NCI-H526 (cell line): Measurements from ENCODE around the gene GLI1.

Experiments used
- DNase-seq, 2 experiments: peaks; one replicate each; lab custom pipeline; 2025; lab: John Stamatoyannopoulos, UW

GLI1 gene

GRCh38 chr12:57461276-57461916, 1.8 kb downstream of the GLI1 start:
- DNase-seq: peak in 1 of 2 experiments; percentile 35

GRCh38 chr12:57461917-57462250, 2.3 kb downstream of the GLI1 start:
- DNase-seq: peak in 1 of 2 experiments; percentile 31

DNA sequence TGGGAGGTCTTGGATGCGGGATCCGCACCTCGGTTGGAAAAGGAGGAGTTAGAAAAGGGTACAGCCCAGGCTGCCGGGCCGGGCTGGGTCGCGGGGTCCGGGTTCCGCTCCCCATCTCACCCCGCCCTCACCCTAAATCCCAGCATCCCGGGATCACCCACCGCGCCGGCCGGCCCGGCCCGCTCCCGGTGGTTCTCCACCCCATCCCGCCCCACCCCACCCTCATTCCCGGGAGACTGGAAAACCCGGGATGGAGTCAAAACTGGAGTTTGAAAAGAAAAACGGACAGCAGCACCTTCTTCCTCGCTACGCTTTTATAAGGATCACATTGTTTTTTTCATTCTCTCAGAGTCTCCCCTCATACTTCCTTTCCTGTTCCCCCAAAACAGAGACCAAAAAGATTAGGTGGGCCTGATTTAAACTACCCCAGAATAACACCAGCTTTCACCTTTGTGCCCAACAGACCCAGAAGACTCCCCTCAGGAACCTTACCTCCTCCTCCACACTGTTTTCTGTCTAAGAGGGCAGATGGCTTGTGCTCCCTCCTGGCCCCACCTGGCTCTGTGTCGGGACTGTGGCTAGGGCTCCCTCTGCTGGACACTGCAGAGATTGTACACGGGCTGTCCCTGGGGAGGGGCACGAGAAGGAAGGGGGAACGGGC, 2.8 kb downstream of the GLI1 start:
- DNase-seq: peak; percentile 91 to 93

- DNase-seq: no peak
Measured at GRCh38 chr12:57462912-57463253, 3.3 kb downstream of the GLI1 start.

GRCh38 chr12:57464569-57464968, 5.0 kb downstream of the GLI1 start:
- DNase-seq: no peak

- DNase-seq: no peak
Measured at GRCh38 chr12:57465030-57465746, 5.6 kb downstream of the GLI1 start.

GRCh38 chr12:57465747-57466505, 6.3 kb downstream of the GLI1 start:
- no peak for DNase-seq

- no peak for DNase-seq
Measured at GRCh38 chr12:57467212-57467874, 7.8 kb downstream of the GLI1 start.

- no peak for DNase-seq
Measured at GRCh38 chr12:57467915-57468314, 8.3 kb downstream of the GLI1 start.

- DNase-seq: no peak
Measured at GRCh38 chr12:57469296-57470164, 9.9 kb downstream of the GLI1 start.

- no peak for DNase-seq
Measured at GRCh38 chr12:57470286-57470969, 10.8 kb downstream of the GLI1 start.

DNA sequence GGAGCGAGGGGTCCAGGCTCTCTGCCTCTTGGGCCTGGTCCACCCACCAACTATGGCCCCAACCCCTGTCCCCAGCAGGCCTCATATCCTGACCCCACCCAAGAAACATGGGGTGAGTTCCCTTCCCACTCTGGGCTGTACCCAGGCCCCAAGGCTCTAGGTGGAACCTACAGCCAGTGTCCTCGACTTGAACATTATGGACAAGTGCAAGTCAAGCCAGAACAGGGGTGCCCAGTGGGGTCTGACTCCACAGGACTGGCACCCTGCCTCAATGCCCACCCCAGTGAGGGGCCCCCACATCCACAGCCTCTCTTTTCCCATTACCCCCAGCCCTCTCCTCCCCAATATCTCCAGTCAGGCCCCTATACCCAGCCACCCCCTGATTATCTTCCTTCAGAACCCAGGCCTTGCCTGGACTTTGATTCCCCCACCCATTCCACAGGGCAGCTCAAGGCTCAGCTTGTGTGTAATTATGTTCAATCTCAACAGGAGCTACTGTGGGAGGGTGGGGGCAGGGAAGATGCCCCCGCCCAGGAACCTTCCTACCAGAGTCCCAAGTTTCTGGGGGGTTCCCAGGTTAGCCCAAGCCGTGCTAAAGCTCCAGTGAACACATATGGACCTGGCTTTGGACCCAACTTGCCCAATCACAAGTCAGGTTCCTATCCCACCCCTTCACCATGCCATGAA, 11.5 kb downstream of the GLI1 start:
- DNase-seq: no peak

DNA sequence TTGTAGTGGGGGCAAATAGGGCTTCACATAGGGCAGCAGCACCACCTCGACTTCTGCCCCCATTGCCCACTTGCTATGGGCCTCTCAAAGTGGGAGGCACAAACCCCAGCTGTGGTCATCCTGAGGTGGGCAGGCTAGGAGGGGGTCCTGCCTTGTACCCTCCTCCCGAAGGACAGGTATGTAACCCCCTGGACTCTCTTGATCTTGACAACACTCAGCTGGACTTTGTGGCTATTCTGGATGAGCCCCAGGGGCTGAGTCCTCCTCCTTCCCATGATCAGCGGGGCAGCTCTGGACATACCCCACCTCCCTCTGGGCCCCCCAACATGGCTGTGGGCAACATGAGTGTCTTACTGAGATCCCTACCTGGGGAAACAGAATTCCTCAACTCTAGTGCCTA, 12.1 kb downstream of the GLI1 start:
- DNase-seq: no peak

- DNase-seq: no peak
Measured at GRCh38 chr12:57472391-57472790, 12.8 kb downstream of the GLI1 start.

DNA sequence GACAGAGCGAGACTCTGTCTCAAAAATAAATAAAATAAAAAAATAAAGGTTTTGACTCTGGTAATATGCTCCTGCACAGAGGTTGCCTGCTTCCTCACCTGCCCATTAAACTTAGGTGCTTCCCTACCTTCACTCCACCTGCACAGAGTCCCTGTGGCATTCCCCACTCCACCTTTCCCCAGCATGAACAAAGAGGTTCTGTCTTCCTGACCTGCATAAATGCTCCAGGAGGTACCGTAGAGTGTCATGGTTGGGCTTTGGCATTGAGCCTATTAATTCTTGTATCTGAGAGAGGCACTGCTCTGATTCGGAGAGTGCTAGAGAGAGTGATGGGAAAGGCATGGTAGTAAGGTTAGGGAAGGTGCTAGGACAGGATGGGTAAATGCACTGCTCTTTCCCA, 13.8 kb downstream of the GLI1 start:
- DNase-seq: peak in 1 of 2 experiments; percentile 23

GRCh38 chr12:57473886-57474285, 14.3 kb downstream of the GLI1 start:
- no peak for DNase-seq

DNA sequence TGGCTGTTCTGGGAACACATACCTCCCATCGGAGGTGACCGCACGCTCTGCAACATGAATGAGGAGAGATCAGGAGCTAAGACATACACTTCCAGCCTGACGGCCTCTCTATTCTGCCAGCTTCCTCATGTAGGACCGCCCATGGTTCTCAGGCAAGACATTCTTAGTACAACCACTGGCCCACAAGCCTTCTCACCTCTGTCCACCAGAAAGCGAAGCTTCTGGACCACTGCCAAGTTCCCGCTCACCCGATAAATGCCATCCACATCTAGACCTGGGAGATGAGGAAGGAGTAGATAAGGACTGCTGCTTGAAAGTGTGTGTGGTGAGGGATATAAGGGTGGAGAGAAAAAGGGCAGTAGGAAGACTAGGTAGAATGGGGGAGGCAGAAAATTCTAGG, 14.8 kb downstream of the GLI1 start:
- no peak for DNase-seq

- DNase-seq: peak in 1 of 2 experiments; percentile 33
Measured at GRCh38 chr12:57474862-57475261, 15.3 kb downstream of the GLI1 start.

GRCh38 chr12:57475271-57476161, 15.9 kb downstream of the GLI1 start:
- peak in 1 of 2 experiments; percentile 61 for DNase-seq
